ENCODE measurements around the gene GSAP. TPM values are rescaled to one million over a fixed set of nuclear protein-coding genes. Genes with fewer than 3 reads are reported as not detected.

Gene GSAP
- polyA plus RNA-seq, 3 donors = 19.1 to 105 (median 35.6) TPM

- peak overlapping the region in 1 of 2 donors; percentile 35 for H3K4me3 Mint-ChIP-seq
- no peak overlapping the region for H3K4me2 ChIP-seq (replicated peaks; ENCODE audit: extremely low read depth, low read length, poor library complexity, severe bottlenecking)
- H3K79me2 ChIP-seq (ENCODE audit: insufficient read depth, low read length) = peaks cover 4% of the 10 kb centered on the region
- no peak for DNase-seq
- intact Hi-C loops (cut with micrococcal nuclease) = loop anchor here (5.0 to 10.0 kb wide), 3 partner anchors 65 to 207 kb away; partner anchors contain the start of gene CCDC146 (in 1 of the 2)
- H3K27ac Mint-ChIP-seq = peak overlapping the region; percentile 74 to 94 (median 90)
- H3K36me3 ChIP-seq (replicated peaks in 1 of 2; ENCODE audit: control insufficient read depth in 1 of 2, insufficient read depth in 2 of 2, low read length in 2 of 2) = peaks cover 10 to 40% of the 10 kb centered on the region in 2 donors
- H3K4me1 ChIP-seq (ENCODE audit: control insufficient read depth in 1 of 2, insufficient read depth in 2 of 2, low read length in 2 of 2) = peaks cover 51 to 58% of the 10 kb centered on the region in 2 donors
- no peaks in the 10 kb centered on the region for H3K27me3 ChIP-seq (ENCODE audit: control insufficient read depth in 2 of 2, insufficient read depth in 2 of 2, low read length in 2 of 2)
- no peaks in the 10 kb centered on the region for H3K9me3 Mint-ChIP-seq
- TF ChIP-seq CTCF (IDR thresholded peaks at IDR 0.05) = no peak
- peaks cover 42 to 50% of the 10 kb centered on the region in 2 donors for H3K36me3 Mint-ChIP-seq
- H4K20me1 ChIP-seq (ENCODE audit: insufficient read depth, low read length) = peaks cover 20% of the 10 kb centered on the region
- no peak overlapping the region for H3K9ac ChIP-seq (ENCODE audit: insufficient read depth, low read length, poor library complexity, severe bottlenecking)
- peaks cover 61% of the 10 kb centered on the region for H3K4me1 Mint-ChIP-seq
- peak overlapping the region in 1 of 3 experiments; percentile 37 for H3K4me3 ChIP-seq (replicated peaks in 1 of 3; ENCODE audit: low read depth in 2 of 3, low read length in 3 of 3)
- WGBS (ENCODE audit: insufficient coverage) = 94% methylated on average over 3 of the region's 4 CpGs
- no peak overlapping the region for H2AFZ ChIP-seq (ENCODE audit: insufficient read depth, low read depth, low read length, poor library complexity, severe bottlenecking)
- H3K9me3 ChIP-seq (replicated peaks in 1 of 2; ENCODE audit: control insufficient read depth in 1 of 2, insufficient read depth in 1 of 2, low read length in 2 of 2) = no peaks in the 10 kb centered on the region
- H3K27ac ChIP-seq (ENCODE audit: low read depth in 1 of 2, low read length in 2 of 2) = peak overlapping the region; percentile 43 to 73
- H3K27me3 Mint-ChIP-seq (ENCODE audit: low read depth in 3 of 3) = peaks cover 0 to 2% (median 1%) of the 10 kb centered on the region in 3 donors
These were observed 86.5 kb downstream of the GSAP start for GRCh38 chr7:77329466-77330168.

GRCh38 chr7:77328669-77329068, 87.5 kb downstream of the GSAP start:
- Mint-ChIP-seq H3K36me3 (peaks cover 44 to 55% of the 10 kb centered on the region in 2 donors), H3K4me3 (no peak overlapping the region), H3K27me3 (ENCODE audit: low read depth in 3 of 3) (peaks cover 0 to 2% (median 1%) of the 10 kb centered on the region in 3 donors), H3K9me3 (no peaks in the 10 kb centered on the region), H3K4me1 (peaks cover 61% of the 10 kb centered on the region), H3K27ac (peak overlapping the region in 1 of 7 donors; percentile 74)
- no CpG with 5 or more reads among the region's 1 CpG for WGBS (ENCODE audit: insufficient coverage)
- no peaks in the 10 kb centered on the region for H3K27me3 ChIP-seq (ENCODE audit: control insufficient read depth in 2 of 2, insufficient read depth in 2 of 2, low read length in 2 of 2)
- H3K4me1 ChIP-seq (ENCODE audit: control insufficient read depth in 1 of 2, insufficient read depth in 2 of 2, low read length in 2 of 2) = peaks cover 51 to 58% of the 10 kb centered on the region in 2 donors
- H3K9me3 ChIP-seq (replicated peaks in 1 of 2; ENCODE audit: control insufficient read depth in 1 of 2, insufficient read depth in 1 of 2, low read length in 2 of 2) = no peaks in the 10 kb centered on the region
- H4K20me1 ChIP-seq (ENCODE audit: insufficient read depth, low read length) = peaks cover 20% of the 10 kb centered on the region
- peak overlapping the region in 1 of 2 donors; percentile 42 for H3K27ac ChIP-seq (ENCODE audit: low read depth in 1 of 2, low read length in 2 of 2)
- intact Hi-C loops (cut with micrococcal nuclease) = loop anchor here (5.0 to 10.0 kb wide), 2 partner anchors 64 to 81 kb away; no protein-coding TSS in a partner anchor
- no peak overlapping the region for H2AFZ ChIP-seq (ENCODE audit: insufficient read depth, low read depth, low read length, poor library complexity, severe bottlenecking)
- no peak overlapping the region for H3K4me3 ChIP-seq (replicated peaks in 1 of 3; ENCODE audit: low read depth in 2 of 3, low read length in 3 of 3)
- no peak overlapping the region for H3K9ac ChIP-seq (ENCODE audit: insufficient read depth, low read length, poor library complexity, severe bottlenecking)
- no peak overlapping the region for H3K4me2 ChIP-seq (replicated peaks; ENCODE audit: extremely low read depth, low read length, poor library complexity, severe bottlenecking)
- TF ChIP-seq CTCF (IDR thresholded peaks at IDR 0.05) = no peak
- peaks cover 4% of the 10 kb centered on the region for H3K79me2 ChIP-seq (ENCODE audit: insufficient read depth, low read length)
- peaks cover 19 to 45% of the 10 kb centered on the region in 2 donors for H3K36me3 ChIP-seq (replicated peaks in 1 of 2; ENCODE audit: control insufficient read depth in 1 of 2, insufficient read depth in 2 of 2, low read length in 2 of 2)
- DNase-seq = no peak

All from CD14-positive monocyte (primary cell).